Right atrium auricular region (tissue), 2 donors: Measurements from ENCODE around the gene TMEM79. TPM values are rescaled to one million over a fixed set of nuclear protein-coding genes. Genes with fewer than 3 reads are reported as not detected.

ENCODE experiments used
- DNase-seq: peaks from one replicate; pipeline ENCODE4 v3.0.0-alpha.2; 2019; ENCODE audit warnings: low spot score
- H3K27ac ChIP-seq, 2 donors: fragments of 200-600 bp; sonication (generic); 1 replicate in 1 of 2; 2 replicates in 1 of 2; pipeline ENCODE4 v1.5.1; 2016 to 2019
- H3K27me3 ChIP-seq, 2 donors: fragments of 200-600 bp; sonication (generic); one replicate each; pipeline versions ENCODE4 v1.5.1 to v1.6.0; 2017 to 2019
- H3K36me3 ChIP-seq: fragments of 200-600 bp; sonication (generic); one replicate; pipeline ENCODE4 v1.5.1; 2016
- H3K4me1 ChIP-seq, 2 donors: fragments of 200-600 bp; sonication (generic); one replicate each; pipeline versions ENCODE4 v1.5.1 to v1.6.0; 2017 to 2019
- H3K4me3 ChIP-seq, 2 donors: fragments of 200-600 bp; sonication (generic); 1 replicate in 1 of 2; 2 replicates in 1 of 2; pipeline ENCODE4 v1.5.1; 2017 to 2019; ENCODE audit warnings: mild to moderate bottlenecking in 1 of 2, moderate library complexity in 1 of 2
- H3K9me3 ChIP-seq, 2 donors: fragments of 200-600 bp; sonication (generic); one replicate each; pipeline ENCODE4 v1.5.1; 2019
- total RNA-seq, 2 donors: library from RNA; depleted of rRNA; stranded (reverse); fragments of >200 nt; gene quantifications; one replicate each; pipeline ENCODE4 v1.1.0, GENCODE V29; 2016
- TF ChIP-seq, protein P1 (sequence below), 2 donors: fragments of 200-600 bp; sonication (generic); IDR thresholded peaks; one replicate each; pipeline ENCODE4 v1.5.1; 2019; ENCODE audit warnings: antibody characterized with exemption in 2 of 2

Gene TMEM79, protein sequence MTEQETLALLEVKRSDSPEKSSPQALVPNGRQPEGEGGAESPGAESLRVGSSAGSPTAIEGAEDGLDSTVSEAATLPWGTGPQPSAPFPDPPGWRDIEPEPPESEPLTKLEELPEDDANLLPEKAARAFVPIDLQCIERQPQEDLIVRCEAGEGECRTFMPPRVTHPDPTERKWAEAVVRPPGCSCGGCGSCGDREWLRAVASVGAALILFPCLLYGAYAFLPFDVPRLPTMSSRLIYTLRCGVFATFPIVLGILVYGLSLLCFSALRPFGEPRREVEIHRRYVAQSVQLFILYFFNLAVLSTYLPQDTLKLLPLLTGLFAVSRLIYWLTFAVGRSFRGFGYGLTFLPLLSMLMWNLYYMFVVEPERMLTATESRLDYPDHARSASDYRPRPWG
- total RNA-seq: 1 to 10 TPM in 1 of 2 donors, under 1 TPM in 1; 0.96 to 1.0 TPM

DNA sequence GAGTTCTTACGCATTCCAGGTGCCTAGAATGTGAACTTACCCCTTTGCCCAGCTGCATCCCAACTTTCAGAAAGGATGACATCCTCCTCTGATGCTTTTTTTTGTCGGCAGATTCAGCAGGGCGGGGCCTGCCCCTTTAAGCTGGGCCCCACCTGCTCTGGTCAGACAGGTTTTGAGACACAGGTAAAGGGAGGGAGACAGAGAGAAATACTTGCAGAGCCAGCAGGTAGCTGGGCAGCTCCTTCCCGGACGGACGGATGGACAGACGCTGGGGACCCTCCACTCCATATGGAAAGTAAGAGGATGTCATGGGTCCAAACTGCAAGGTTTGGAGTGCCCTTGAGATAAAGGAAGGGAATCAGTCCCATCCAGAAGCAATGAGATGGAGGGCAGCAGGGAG lies at the start of gene TMEM79:
TMEM79 (plus strand) TSS at position 214 of the 400 bp plus-strand sequence. CDS start 902 bp downstream, outside the sequence.
- TF ChIP-seq, protein P1, sequence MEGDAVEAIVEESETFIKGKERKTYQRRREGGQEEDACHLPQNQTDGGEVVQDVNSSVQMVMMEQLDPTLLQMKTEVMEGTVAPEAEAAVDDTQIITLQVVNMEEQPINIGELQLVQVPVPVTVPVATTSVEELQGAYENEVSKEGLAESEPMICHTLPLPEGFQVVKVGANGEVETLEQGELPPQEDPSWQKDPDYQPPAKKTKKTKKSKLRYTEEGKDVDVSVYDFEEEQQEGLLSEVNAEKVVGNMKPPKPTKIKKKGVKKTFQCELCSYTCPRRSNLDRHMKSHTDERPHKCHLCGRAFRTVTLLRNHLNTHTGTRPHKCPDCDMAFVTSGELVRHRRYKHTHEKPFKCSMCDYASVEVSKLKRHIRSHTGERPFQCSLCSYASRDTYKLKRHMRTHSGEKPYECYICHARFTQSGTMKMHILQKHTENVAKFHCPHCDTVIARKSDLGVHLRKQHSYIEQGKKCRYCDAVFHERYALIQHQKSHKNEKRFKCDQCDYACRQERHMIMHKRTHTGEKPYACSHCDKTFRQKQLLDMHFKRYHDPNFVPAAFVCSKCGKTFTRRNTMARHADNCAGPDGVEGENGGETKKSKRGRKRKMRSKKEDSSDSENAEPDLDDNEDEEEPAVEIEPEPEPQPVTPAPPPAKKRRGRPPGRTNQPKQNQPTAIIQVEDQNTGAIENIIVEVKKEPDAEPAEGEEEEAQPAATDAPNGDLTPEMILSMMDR (IDR thresholded peaks at IDR 0.05): no peak
- H3K4me1 ChIP-seq: peaks cover 0 to 37% of the 10 kb centered on the region in 2 donors
- peak within 1 kb of the TSS; percentile 93 to 94 for H3K27ac ChIP-seq
- no peaks in the 10 kb centered on the region for H3K9me3 ChIP-seq
- peak within 1 kb of the TSS; percentile 81 to 87 for H3K4me3 ChIP-seq
- no peak for DNase-seq
- no peaks in the 10 kb centered on the region for H3K27me3 ChIP-seq
- peaks cover 4% of the 10 kb centered on the region for H3K36me3 ChIP-seq

DNA sequence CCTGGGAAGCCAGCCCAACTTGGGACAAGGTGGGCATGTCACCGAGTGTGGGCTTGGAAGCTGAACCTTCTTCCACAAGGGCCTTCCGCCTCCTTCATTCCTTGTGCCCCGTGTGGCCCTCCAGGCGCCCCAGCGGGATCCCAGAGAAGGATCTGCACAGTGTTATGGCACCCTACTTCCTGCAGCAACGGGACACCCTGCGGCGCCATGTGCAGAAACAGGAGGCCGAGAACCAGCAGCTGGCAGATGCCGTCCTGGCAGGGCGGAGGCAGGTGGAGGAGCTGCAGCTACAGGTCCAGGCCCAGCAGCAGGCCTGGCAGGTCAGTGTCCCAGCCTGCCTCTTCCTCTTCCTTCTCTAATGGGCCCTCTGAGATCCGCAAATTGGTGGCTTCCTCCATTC lies 48.0 kb upstream of the TMEM79 start:
- TF ChIP-seq, protein P1 (IDR thresholded peaks at IDR 0.05): no peak
- Histone ChIP-seq H3K4me1 (no peaks in the 10 kb centered on the region), H3K27ac (no peak overlapping the region), H3K9me3 (no peaks in the 10 kb centered on the region), H3K36me3 (peaks cover 58% of the 10 kb centered on the region), H3K4me3 (no peak overlapping the region), H3K27me3 (no peaks in the 10 kb centered on the region)
- no peak for DNase-seq

DNA sequence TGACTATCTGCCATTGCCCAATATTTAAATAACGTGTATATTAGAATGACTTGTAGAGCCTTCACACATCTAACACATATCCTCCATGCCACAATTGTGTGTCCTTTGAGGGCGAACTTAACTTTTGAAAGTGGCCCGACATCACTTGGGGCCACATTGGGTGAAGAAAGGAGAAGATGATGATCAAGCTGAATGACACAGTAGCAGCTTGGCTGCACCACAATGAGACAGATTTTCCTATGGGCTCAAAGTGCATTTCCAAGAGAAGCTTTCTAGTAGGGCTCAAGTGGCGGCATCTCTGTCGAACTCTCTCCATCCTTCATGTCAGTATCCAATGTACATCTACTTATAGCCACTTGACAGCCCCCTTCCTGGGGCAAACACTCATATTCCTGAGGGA lies 45.9 kb upstream of the TMEM79 start:
- Histone ChIP-seq H3K9me3 (no peaks in the 10 kb centered on the region), H3K4me3 (no peak overlapping the region), H3K4me1 (no peaks in the 10 kb centered on the region), H3K27ac (no peak overlapping the region), H3K36me3 (peaks cover 58% of the 10 kb centered on the region), H3K27me3 (no peaks in the 10 kb centered on the region)
- DNase-seq: no peak
- TF ChIP-seq, protein P1 (IDR thresholded peaks at IDR 0.05): no peak

DNA sequence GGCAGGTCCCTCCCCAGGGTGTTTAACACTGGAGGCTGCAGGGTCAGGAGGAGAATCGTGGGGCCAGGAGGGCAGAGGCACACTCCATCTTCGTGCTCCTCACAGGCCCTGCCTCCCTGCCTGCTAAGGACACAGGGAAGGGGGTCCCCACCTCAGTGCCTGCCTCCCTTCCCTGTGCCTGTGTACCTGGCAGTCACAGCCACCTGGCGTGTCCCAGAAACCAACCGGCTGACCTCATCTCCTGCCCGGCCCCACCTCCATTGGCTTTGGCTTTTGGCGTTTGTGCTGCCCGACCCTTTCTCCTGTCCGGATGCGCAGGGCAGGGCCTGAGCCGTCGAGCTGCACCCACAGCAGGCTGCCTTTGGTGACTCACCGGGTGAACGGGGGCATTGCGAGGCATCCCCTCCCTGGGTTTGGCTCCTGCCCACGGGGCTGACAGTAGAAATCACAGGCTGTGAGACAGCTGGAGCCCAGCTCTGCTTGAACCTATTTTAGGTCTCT lies 42.8 kb upstream of the TMEM79 start:
- TF ChIP-seq, protein P1 (IDR thresholded peaks at IDR 0.05): no peak
- Histone ChIP-seq H3K27ac (no peak overlapping the region), H3K27me3 (no peaks in the 10 kb centered on the region), H3K4me3 (no peak overlapping the region), H3K4me1 (peaks cover 0 to 12% of the 10 kb centered on the region in 2 donors), H3K36me3 (peaks cover 35% of the 10 kb centered on the region), H3K9me3 (no peaks in the 10 kb centered on the region)
- no peak for DNase-seq

DNA sequence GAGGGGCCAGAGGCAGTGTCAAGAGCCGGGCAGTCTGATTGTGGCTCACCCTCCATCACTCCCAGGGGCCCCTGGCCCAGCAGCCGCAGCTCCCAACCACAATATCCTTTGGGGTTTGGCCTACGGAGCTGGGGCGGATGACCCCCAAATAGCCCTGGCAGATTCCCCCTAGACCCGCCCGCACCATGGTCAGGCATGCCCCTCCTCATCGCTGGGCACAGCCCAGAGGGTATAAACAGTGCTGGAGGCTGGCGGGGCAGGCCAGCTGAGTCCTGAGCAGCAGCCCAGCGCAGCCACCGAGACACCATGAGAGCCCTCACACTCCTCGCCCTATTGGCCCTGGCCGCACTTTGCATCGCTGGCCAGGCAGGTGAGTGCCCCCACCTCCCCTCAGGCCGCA lies 42.2 kb upstream of the TMEM79 start, which contains the start of gene BGLAP:
BGLAP (plus strand) TSS at position 259 of the 400 bp plus-strand sequence; CDS start at position 307, 48 bp downstream.
- H3K27ac ChIP-seq: no peak within 1 kb of the TSS
- TF ChIP-seq, protein P1 (IDR thresholded peaks at IDR 0.05): no peak
- peaks cover 0 to 18% of the 10 kb centered on the region in 2 donors for H3K4me1 ChIP-seq
- no peak for DNase-seq
- peaks cover 30% of the 10 kb centered on the region for H3K36me3 ChIP-seq
- no peaks in the 10 kb centered on the region for H3K9me3 ChIP-seq
- H3K27me3 ChIP-seq: no peaks in the 10 kb centered on the region
- H3K4me3 ChIP-seq: no peak within 1 kb of the TSS
